ENCODE data around the gene FMNL1. TPM values are rescaled to one million over a fixed set of nuclear protein-coding genes. Genes with fewer than 3 reads are reported as not detected.

The FMNL1 gene, protein sequence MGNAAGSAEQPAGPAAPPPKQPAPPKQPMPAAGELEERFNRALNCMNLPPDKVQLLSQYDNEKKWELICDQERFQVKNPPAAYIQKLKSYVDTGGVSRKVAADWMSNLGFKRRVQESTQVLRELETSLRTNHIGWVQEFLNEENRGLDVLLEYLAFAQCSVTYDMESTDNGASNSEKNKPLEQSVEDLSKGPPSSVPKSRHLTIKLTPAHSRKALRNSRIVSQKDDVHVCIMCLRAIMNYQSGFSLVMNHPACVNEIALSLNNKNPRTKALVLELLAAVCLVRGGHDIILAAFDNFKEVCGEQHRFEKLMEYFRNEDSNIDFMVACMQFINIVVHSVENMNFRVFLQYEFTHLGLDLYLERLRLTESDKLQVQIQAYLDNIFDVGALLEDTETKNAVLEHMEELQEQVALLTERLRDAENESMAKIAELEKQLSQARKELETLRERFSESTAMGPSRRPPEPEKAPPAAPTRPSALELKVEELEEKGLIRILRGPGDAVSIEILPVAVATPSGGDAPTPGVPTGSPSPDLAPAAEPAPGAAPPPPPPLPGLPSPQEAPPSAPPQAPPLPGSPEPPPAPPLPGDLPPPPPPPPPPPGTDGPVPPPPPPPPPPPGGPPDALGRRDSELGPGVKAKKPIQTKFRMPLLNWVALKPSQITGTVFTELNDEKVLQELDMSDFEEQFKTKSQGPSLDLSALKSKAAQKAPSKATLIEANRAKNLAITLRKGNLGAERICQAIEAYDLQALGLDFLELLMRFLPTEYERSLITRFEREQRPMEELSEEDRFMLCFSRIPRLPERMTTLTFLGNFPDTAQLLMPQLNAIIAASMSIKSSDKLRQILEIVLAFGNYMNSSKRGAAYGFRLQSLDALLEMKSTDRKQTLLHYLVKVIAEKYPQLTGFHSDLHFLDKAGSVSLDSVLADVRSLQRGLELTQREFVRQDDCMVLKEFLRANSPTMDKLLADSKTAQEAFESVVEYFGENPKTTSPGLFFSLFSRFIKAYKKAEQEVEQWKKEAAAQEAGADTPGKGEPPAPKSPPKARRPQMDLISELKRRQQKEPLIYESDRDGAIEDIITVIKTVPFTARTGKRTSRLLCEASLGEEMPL
- 3.4 TPM for total RNA-seq

DNA sequence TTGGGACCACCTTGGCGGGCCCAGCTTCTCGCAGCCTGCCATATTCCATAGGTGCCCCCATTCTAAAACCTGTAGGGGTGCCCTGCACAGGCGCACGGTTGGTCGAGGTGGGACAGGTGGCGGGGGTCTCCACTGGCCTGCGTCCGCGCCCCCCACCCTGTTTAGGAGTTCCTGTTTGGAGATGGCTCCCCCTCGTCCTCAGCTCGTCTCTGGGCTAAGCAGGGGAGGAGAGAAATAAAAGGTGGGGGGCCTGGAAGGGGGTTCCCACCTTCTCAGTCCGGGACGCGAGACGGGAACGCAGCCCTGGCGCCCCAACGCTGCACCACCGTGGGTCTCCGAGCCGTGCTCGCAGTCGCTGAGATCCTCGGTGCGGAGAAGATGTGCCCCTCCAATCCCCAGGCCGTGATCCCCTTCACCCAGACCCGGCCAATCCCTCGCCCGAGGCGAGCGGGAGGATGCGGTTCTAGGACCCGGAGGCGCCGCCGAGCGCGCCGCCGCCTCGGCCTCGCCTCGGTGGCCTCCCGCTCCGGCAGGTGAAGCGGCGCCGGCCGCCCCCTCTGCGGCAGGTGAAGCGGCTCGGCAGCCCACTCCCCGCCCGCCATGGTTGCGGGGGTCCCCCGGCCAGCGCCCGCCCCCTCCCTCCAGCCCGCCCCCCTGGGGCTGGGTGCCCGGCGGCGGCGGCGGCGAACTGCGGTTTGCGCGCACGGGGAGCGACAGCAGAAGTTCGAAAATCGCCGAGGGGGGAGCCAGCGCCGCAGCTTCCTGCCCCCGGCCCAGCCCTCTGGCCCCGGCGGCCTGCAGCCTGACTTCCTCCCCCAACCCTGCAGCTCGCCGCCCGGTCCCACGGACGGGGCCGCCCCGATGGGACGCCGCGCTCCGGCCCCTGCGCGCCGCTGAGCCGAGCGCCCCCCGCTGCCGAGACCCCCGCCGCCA, at the start of gene FMNL1:
FMNL1 (plus strand) TSS at position 805 of the 933 bp plus-strand sequence. CDS start 240 bp downstream, outside the sequence.
- DNase-seq (ENCODE audit: low spot score) (no peak), ATAC-seq (peak; percentile 39)

DNA sequence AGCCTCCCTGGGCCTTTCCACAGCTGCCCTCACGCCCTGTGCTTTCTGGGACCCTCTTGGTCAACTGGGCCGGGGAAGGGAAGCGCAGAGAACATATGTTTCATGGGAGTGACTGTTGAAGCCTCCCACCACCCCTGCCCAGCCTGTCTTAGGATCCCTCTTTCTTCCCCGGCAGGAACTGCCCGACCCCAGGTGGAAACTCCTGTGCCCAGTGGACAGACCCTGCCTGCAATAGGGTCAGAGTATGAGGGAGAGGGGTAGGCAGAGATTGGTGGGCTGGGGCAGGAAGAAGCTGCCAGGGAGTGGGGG, 49.5 kb upstream of the FMNL1 start:
- DNase-seq (ENCODE audit: low spot score) = no peak

DNA sequence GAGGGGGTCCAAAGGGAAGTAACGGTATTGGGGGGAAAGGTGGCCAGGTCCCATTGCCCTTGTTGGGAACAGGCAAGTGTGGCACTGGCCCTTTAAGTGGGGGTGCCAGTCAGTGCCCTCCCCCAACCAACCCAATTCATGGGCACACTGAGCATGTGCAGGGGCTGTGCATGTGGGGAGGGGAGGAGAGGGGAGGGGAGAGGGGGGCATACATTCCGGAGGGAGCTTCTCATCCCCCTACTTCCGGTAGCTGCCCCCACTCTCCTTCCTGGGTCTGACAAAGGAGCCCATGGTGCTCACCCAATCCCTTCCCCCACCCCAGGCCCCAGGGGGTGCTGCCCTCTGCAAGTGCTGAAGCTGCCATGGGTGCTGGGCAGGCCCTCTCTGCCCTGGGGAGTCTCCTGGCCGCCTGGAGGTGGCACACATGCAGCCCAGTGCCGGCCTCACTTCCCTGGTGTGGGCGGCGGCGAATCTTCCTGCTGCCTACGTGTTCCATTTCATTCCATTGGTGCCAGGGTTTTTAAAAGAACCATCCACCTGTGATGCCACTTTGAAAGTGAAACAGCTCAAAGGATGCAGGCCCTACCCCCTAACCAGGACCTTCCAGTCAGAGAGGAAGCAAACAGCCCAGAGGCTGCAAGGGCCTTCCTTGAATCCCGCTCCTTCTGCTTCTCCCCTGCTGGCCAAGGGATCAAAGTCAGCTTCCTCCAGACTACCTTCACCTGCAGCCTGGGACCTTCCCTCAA, 49.0 kb upstream of the FMNL1 start:
- DNase-seq (ENCODE audit: low spot score) (peak; percentile 81), ATAC-seq (peak; percentile 86)

More for the DNA sequence above, 49.5 kb upstream of the FMNL1 start:
- no peak for ATAC-seq

DNA sequence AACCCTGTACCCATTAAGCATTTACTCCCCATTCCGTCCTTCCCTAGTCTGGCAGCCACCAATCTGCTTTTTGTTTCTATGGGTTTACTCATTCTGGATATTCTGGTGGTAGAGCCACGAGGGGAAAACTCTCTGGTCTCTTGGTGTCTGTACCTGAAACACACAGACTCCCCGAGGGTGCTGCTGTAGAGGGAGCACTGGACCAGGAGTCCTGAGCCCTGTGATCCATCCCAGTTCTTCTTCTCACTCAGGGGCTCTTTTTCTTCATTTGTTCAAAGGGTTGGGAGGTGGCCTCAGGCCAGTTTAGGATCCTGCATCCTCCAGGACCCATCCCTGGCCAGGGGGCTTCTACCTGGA, 45.9 kb upstream of the FMNL1 start:
- DNase-seq (ENCODE audit: low spot score) (no peak), ATAC-seq (no peak)

DNA sequence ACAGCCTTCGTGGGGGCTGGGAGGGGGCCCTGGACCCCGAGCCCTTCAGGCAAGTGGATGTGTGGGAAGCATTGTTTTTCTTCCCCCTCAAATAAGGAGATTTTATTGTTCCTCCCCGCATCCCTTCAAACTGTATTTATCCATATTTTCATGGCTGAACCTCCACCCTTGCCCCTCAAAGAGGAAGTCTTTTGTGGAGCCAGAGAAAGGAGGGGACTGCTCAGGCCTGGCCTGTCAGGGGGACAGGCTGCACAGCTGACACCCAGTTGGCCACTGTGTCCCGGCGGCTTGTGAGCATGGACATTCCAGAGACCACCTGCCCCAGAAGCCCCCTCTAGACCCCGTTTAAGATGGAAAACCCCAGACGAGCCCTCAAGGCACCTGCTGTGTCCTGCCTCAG, 44.1 kb upstream of the FMNL1 start:
- no peak for ATAC-seq
- DNase-seq (ENCODE audit: low spot score) = no peak

DNA sequence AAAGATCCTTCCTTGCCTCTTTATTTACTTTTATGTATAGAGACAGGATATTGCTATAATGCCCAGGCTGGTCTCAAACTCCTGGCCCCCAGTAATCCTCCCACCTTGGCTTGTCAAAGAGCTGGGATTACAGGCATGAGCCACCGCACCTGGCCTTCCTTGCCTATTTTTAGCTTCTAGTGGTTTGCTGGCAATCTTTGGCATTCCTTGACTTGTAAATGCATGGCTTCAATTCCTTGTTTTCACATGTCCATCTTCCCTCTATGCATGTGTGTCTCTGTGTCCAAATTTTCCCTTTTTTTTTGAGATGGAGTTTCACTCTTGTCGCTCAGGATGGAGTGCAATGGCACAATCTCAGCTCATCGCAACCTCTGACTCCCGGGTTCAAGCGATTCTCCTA, 37.5 kb upstream of the FMNL1 start:
- ATAC-seq (no peak), DNase-seq (ENCODE audit: low spot score) (no peak)

DNA sequence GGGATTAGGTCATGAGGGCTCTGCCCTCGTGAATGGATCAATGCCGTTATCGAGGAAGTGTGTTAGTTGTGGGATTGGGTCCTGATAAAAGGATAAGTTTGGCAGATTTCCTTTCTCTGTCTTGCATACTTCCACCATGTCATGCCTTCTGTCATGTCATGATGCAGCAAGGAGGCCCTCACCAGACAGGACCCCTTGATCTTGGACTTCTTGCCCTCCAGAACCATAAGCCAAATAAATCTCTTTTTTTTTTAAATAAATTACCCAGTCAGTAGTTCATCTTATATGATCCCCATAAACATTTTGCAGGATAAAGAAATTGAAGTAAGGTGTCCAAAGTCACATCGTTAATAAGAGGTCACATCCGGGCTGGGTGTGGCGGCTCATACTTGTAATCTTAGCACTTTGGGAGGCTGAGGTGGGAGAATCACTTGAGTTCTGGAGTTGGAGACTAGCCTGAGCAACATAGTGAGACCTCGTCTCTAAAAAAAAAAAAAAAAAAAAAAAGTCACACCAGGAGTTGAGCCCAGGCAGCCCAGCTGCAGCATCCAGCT, 34.8 kb upstream of the FMNL1 start:
- ATAC-seq (no peak), DNase-seq (ENCODE audit: low spot score) (no peak)

DNA sequence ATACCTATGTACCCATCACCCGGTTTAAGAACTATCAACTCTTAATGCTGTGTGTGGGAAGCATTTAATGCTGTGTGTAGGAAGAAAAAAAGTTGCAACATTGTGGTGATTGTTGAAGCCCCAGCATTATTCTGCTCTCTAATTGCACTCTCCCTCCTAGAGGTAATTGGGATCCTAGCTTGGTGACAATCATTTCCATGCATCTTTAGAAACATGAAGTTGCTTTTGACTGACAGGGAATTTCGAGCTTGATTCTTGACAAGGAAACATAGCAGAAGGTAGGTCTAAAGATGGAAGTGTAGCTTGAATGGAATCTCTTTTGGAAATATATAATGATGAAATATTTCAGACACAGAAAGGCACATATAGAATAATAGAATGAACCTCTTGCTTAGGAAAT, 32.7 kb upstream of the FMNL1 start:
- ATAC-seq (no peak), DNase-seq (ENCODE audit: low spot score) (no peak)

DNA sequence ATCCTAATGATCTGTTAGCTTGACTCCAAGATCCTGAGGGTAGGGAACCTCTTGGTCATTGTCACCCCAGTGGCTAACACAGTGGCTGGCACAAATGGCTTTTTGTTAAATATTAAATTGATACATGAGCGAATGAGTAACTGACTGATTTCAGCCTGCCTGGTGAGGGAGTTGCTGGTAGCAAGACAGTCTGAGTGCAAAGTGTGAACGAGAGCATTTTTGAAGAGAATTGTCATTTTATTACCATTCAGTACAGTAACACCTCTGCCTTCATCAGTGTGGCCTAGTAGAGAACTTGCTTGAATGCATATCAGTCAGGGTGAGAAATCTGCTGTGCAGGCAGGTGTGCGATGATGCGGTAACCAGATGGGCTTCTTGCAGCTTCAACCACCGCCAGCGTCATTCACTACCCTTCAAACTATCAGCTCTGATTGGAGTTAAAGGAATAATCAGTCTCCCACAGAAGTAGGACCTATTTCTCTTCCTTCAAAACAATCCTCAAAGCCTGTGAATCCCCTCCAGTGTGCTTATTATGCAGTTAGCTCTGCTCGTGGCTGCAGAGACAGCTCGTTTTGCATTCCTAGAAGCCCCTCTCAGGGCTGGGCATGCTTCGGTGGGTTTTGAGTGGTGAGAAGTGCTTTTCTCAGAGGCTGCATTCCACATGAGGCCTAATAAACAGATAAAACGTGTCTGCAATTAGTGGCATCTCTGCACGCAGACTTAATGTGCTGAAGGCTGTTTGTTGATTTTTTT, 31.0 kb upstream of the FMNL1 start:
- ATAC-seq = peak; percentile 88
- DNase-seq (ENCODE audit: low spot score) = peak; percentile 69

DNA sequence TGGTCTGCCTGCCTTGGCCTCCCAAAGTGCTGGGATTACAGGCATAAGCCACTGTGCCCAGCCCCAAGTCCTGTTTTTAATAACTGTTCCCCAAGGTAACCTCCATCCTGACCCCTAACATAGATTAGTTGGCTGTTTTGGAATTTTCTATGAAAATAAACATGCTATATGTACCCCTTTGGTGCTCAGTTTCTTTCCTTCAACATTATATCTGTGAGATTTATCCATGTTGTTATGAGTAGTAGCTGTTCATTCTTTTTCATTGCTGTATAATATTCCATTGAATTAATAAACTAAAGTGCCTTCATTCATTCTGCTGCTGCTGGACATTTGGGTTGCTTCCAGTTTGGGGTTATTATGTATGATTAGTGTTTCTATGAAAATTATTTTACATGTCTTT, 26.3 kb upstream of the FMNL1 start:
- ATAC-seq = no peak
- DNase-seq (ENCODE audit: low spot score) = no peak

DNA sequence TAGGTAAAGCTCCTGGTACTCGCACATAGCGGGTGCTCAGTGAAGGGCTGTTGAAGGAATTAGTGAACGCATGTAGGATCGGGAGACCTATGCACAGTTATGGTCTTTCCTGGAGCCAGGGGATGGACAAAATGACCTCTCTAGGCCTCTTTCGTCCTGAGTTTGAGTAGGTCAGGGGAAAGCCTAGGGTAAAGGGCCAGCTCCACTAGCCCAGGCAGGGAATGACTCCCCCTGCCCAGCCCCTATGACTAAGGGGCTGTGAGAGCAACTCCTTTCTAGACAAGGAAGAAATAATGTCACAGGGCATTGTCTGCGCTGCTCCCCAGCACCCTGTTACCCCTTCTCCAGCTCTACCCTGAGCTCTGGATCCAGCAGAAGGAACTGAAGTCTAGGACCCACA, 24.6 kb upstream of the FMNL1 start:
- ATAC-seq = no peak
- DNase-seq (ENCODE audit: low spot score) = no peak

DNA sequence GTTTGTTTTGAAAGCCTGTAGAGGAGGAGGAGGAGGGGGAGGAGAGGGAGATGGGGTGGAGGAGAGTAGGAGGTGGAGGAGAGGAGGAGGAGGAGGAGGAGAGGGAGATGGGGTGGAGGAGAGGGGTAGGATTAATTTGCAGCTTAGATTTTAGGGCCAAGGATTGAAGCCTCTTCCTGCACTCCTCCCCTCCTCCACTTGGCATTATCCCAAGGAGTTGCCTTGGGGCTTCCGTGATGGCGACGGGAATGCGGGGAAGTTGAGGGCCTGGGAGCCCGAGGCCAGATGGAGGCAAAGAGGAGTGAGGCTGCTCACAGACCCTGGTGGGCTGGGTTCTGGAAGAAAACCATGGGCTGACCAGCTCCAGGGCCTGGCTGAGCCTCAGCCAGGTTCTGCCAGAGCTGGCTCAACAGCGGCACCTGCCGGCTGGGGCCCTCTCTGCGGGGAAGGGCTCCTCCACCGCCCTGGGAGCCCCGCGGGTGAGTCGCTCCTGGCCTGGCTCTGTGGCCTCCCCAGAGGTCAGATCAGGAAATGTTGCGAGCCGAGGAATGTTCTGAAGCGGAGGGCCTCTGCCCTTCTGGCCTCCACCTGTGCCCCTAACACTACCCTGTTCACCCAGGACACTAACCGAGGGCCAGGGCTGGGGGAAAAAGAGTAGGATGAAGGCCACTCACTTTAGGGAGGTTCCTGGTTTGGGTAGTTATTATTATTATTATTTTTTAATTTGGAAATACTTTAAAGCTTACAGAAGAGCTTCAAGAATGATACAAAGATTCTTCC, 23.9 kb upstream of the FMNL1 start:
- peak; percentile 94 for DNase-seq (ENCODE audit: low spot score)
- peak; percentile 98 for ATAC-seq

DNA sequence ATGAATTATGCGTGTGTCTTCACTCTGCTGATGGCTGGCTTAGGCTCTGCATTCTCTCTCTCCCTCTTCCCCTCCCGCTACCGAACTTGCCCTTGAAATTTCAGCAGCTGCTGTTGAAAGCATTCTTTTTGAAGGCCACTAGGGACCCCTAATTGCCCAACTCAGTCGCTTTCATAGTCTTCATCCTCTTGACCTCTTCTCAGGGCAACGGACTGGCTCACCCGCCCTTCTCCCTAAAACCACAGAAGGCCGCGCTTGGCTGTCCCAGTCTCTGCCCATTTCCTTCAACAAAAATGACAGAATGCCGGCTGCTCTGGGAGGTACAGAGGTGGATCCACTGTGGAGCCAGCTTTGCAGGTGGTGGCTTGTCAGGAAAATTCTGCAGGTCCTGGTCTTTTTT, 21.0 kb upstream of the FMNL1 start:
- ATAC-seq (no peak), DNase-seq (ENCODE audit: low spot score) (no peak)

DNA sequence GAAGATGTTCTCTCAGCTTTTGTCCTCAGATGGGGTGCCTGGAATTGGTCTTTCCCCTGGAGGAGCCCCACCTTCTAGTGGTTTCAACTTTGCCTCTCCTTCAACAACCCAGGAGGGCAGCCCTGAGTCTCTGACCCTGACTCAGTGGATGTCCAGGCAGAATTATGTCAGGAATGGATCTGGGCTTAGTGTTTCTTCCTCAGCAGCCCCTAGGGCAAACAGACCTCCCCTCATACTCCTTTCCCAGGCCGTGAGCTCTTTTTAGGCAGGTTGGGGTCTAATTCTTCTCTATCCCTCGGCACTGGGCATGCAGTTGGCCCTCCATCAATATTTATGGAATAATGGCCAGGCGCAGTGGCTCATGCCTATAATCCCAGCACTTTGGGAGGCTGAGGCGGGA, 20.2 kb upstream of the FMNL1 start:
- no peak for ATAC-seq
- DNase-seq (ENCODE audit: low spot score) = no peak

DNA sequence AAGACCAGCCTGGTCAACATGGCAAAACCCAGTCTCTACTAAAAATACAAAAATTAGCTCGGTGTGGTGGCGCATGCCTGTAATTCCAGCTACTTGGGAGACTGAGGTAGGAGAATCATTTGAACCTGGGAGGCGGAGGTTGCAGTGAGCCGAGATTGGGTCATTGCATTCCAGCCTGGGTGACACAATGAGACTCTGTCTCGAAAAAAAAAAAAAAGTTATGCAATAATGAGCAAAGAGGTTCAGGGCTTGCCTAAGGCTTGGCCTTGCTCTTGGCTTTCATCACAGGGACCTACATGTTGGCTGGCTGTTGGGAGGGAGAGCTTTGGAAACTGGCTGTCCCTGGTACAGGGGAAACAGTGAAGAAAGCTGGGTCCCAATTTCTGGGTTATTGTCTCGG, 19.8 kb upstream of the FMNL1 start:
- DNase-seq (ENCODE audit: low spot score) = peak; percentile 78
- peak; percentile 73 for ATAC-seq

DNA sequence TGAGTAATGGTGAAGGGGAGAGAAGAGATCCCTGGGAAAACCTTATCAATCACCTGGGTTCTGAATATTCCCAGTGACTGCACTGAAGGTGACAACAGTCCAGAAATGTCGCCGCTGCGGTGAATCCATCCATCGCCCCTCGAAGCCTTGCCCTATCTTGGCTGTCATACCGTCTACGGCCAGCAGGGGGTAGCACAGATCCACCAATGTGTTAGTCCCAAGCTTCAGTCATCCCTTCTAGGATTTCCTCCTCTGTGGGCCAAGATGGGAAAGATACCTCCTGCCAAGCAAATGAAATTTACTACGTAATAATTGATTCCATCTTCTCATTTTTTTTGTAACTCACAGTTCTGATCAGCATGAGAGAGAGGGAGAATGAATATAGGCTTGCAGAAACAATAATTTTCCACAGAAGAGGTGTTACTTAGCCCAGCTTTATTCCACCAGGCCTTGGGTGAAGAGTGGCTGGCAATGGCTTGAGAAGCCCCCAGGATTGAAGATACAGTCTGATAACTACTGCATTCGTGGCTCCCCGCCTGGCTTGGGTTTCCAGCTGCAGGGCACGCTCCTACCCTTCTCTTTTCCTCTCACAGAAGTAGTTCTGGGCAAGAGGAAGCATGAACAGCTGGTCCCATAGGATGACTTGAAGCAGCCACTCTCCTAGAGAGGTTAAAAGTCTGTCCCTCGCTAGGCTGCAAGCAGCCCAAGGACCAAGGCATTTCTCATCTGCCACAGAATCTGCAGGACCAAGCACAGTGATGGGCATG, 2.6 kb upstream of the FMNL1 start:
- DNase-seq (ENCODE audit: low spot score) (peak; percentile 80), ATAC-seq (peak; percentile 97)

DNA sequence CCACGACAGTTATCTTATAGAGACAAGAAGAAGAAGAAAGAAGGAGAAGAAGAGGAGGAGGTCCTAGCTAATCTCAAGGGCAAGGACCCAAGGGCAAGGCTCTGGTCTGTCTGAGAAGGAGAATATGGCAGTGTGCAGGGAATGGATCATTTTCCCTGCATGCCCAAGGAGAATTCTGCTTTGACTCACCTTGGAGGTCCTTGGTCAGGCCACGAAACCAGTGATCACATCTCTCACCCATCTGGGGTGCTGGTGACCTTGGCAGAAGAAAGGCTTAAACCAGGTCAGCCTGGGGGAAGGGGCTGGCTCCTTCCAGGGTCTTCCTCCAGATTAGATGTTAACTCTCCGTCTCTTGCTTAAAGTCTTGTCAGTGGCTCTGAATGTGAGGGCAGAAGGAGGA, 1.6 kb upstream of the FMNL1 start:
- ATAC-seq (no peak), DNase-seq (ENCODE audit: low spot score) (no peak)

DNA sequence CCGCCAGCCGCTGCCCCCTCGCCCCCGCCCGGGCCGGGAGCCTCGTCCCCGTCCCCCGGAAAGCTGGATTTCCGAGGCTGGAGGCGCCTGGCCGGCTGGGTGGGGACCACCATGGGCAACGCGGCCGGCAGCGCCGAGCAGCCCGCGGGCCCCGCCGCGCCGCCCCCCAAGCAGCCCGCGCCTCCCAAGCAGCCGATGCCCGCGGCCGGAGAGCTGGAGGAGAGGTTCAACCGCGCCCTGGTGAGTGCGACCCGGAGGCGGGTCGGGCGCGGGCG, 266 bp downstream of the FMNL1 start:
- DNase-seq (ENCODE audit: low spot score) (no peak), ATAC-seq (no peak)
